CD14-positive monocyte (primary cell): ENCODE results near the gene GARNL3. TPM values are rescaled to one million over a fixed set of nuclear protein-coding genes. Genes with fewer than 3 reads are reported as not detected.

Experiments used
- DNase-seq, 3 donors: peaks; one replicate each; pipeline ENCODE4 v3.0.0-alpha.2; 2011 to 2022
- H2AFZ ChIP-seq: 2 replicates; pipeline ENCODE4 v1.6.0; 2012; ENCODE audit warnings: mild to moderate bottlenecking, low read depth, low read length, inconsistent platforms; ENCODE audit not compliant: insufficient read depth, poor library complexity, severe bottlenecking
- H3K27ac ChIP-seq, 2 donors: 1 replicate in 1 of 2; 2 replicates in 1 of 2; pipeline ENCODE4 v1.5.1; 2012 to 2013; ENCODE audit warnings: low read length in 2 of 2, control low read depth in 1 of 2, inconsistent platforms in 1 of 2, low read depth in 1 of 2, mild to moderate bottlenecking in 1 of 2
- H3K27me3 ChIP-seq, 2 donors: one replicate each; pipeline versions ENCODE4 v1.6.0 to v1.6.1; 2011 to 2013; ENCODE audit warnings: low read length in 2 of 2; ENCODE audit not compliant: control insufficient read depth in 2 of 2, insufficient read depth in 2 of 2
- H3K36me3 ChIP-seq, 2 donors: replicated peaks in 1 of 2; 1 replicate in 1 of 2; 2 replicates in 1 of 2; pipeline versions ENCODE4 v1.5.1 to v1.6.1; 2012 to 2013; ENCODE audit warnings: low read length in 2 of 2, control low read depth in 1 of 2, inconsistent platforms in 1 of 2, mild to moderate bottlenecking in 1 of 2; ENCODE audit not compliant: insufficient read depth in 2 of 2, control insufficient read depth in 1 of 2
- H3K4me1 ChIP-seq, 2 donors: 1 replicate in 1 of 2; 2 replicates in 1 of 2; pipeline versions ENCODE4 v1.5.1 to v1.6.1; 2012 to 2013; ENCODE audit warnings: low read length in 2 of 2, control low read depth in 1 of 2, inconsistent platforms in 1 of 2, mild to moderate bottlenecking in 1 of 2, moderate library complexity in 1 of 2; ENCODE audit not compliant: insufficient read depth in 2 of 2, control insufficient read depth in 1 of 2
- H3K4me2 ChIP-seq: replicated peaks from 2 replicates; pipeline ENCODE3; 2012; ENCODE audit warnings: low read length, moderate library complexity, mild to moderate bottlenecking; ENCODE audit not compliant: poor library complexity, severe bottlenecking; ENCODE audit errors: extremely low read depth
- H3K4me3 ChIP-seq, 3 experiments: fragments of 200-600 bp in 1 of 3; sonication (generic) in 1 of 3; replicated peaks in 1 of 3; 1 replicate in 2 of 3; 2 replicates in 1 of 3; pipeline ENCODE4 v1.5.1; 2011 to 2013; ENCODE audit warnings: low read length in 3 of 3, mild to moderate bottlenecking in 3 of 3, control low read depth in 2 of 3, low read depth in 2 of 3, inconsistent platforms in 1 of 3, moderate library complexity in 1 of 3
- H3K79me2 ChIP-seq: 2 replicates; pipeline ENCODE4 v1.6.0; 2012; ENCODE audit warnings: mild to moderate bottlenecking, control low read depth, inconsistent platforms, low read length, moderate library complexity; ENCODE audit not compliant: insufficient read depth
- H3K9ac ChIP-seq: 2 replicates; pipeline ENCODE4 v1.6.0; 2017; ENCODE audit warnings: low read length, mild to moderate bottlenecking; ENCODE audit not compliant: insufficient read depth, poor library complexity, severe bottlenecking
- H3K9me3 ChIP-seq, 2 donors: replicated peaks in 1 of 2; 1 replicate in 1 of 2; 2 replicates in 1 of 2; pipeline versions ENCODE4 v1.5.1 to v1.6.1; 2012 to 2013; ENCODE audit warnings: low read length in 2 of 2, control low read depth in 1 of 2; ENCODE audit not compliant: control insufficient read depth in 1 of 2, insufficient read depth in 1 of 2
- H4K20me1 ChIP-seq: 2 replicates; pipeline ENCODE4 v1.6.0; 2012; ENCODE audit warnings: mild to moderate bottlenecking, low read length, control low read depth, moderate library complexity; ENCODE audit not compliant: insufficient read depth
- H3K27ac Mint-ChIP-seq, 7 donors: one replicate each; pipeline ENCODE4 v1.8.0; 2020; ENCODE audit warnings: mild to moderate bottlenecking in 7 of 7, mixed read lengths in 7 of 7, moderate library complexity in 6 of 7, inconsistent platforms in 2 of 7
- H3K27me3 Mint-ChIP-seq, 3 donors: one replicate each; pipeline ENCODE4 v1.8.0; 2021 to 2022; ENCODE audit warnings: low read depth in 3 of 3, mild to moderate bottlenecking in 3 of 3, mixed read lengths in 3 of 3, moderate library complexity in 3 of 3, inconsistent platforms in 1 of 3
- H3K36me3 Mint-ChIP-seq, 2 donors: one replicate each; pipeline ENCODE4 v1.8.0; 2020; ENCODE audit warnings: mixed read lengths in 2 of 2, inconsistent platforms in 1 of 2, mild to moderate bottlenecking in 1 of 2
- H3K4me1 Mint-ChIP-seq: one replicate; pipeline ENCODE4 v1.8.0; 2020; ENCODE audit warnings: mild to moderate bottlenecking, mixed read lengths
- H3K4me3 Mint-ChIP-seq, 2 donors: one replicate each; pipeline ENCODE4 v1.8.0; 2020; ENCODE audit warnings: mild to moderate bottlenecking in 2 of 2, mixed read lengths in 2 of 2, moderate library complexity in 1 of 2
- H3K9me3 Mint-ChIP-seq, 7 donors: one replicate each; pipeline ENCODE4 v1.8.0; 2020 to 2022; ENCODE audit warnings: mixed read lengths in 7 of 7, mild to moderate bottlenecking in 6 of 7, moderate library complexity in 6 of 7, inconsistent platforms in 2 of 7
- CTCF ChIP-seq: fragments of 200-600 bp; IDR thresholded peaks from one replicate; pipeline ENCODE4 v1.8.0; 2022; ENCODE audit warnings: antibody characterized with exemption, mild to moderate bottlenecking
- WGBS: methylation state at CpG from one replicate; pipeline ENCODE4 v1.1.5; 2013; ENCODE audit warnings: missing lambda C conversion rate; ENCODE audit not compliant: insufficient coverage; 5-methylcytosine and 5-hydroxymethylcytosine counted together
- intact Hi-C, 2 donors: fragments of 100-400 bp; cut with micrococcal nuclease; formaldehyde crosslinking; loops; one replicate each; pipeline versions ENCODE4 v1.15.0 to v1.15.1; 2023
- polyA plus RNA-seq, 3 donors: library from polyadenylated mRNA; depleted of rRNA in 1 of 3; unstranded in 2 of 3; stranded (reverse) in 1 of 3; fragments of 300-500 nt in 2 of 3; fragments of >200 nt in 1 of 3; fragmentation: Illumina TruSeq in 2 of 3; gene quantifications; 1 replicate in 2 of 3; 2 replicates in 1 of 3; pipeline ENCODE4 v1.2.3, GENCODE V29; 2012 to 2021

The GARNL3 gene
- polyA plus RNA-seq, 3 donors = 0.39 to 1.5 (median 0.94) TPM

- Mint-ChIP-seq H3K36me3 (peaks cover 0 to 2% of the 10 kb centered on the region in 2 donors), H3K9me3 (peaks cover 0 to 5% (median 0%) of the 10 kb centered on the region in 7 donors)
- H3K27ac ChIP-seq = no peak overlapping the region
These were observed 4.9 kb downstream of the GARNL3 start for GRCh38 chr9:127269449-127269848.

GRCh38 chr9:127273326-127273725 lies 8.8 kb downstream of the GARNL3 start:
- no peaks in the 10 kb centered on the region for H3K27me3 ChIP-seq
- no peak overlapping the region for H3K9ac ChIP-seq
- no peaks in the 10 kb centered on the region for H3K79me2 ChIP-seq
- H4K20me1 ChIP-seq = no peaks in the 10 kb centered on the region
- peaks cover 20% of the 10 kb centered on the region for H3K4me1 Mint-ChIP-seq
- H3K27me3 Mint-ChIP-seq = peaks cover 2 to 7% (median 3%) of the 10 kb centered on the region in 3 donors
- peaks cover 0 to 5% (median 0%) of the 10 kb centered on the region in 7 donors for H3K9me3 Mint-ChIP-seq
- no peak overlapping the region for H2AFZ ChIP-seq
- DNase-seq = no peak
- WGBS = 80% methylated on average over 1 of the region's 3 CpGs
- H3K9me3 ChIP-seq = no peaks in the 10 kb centered on the region
- H3K4me1 ChIP-seq = peaks cover 16 to 17% of the 10 kb centered on the region in 2 donors
- TF ChIP-seq CTCF = no peak
- peaks cover 0 to 2% of the 10 kb centered on the region in 2 donors for H3K36me3 Mint-ChIP-seq
- H3K4me2 ChIP-seq = no peak overlapping the region
- H3K4me3 Mint-ChIP-seq = no peak overlapping the region
- H3K27ac Mint-ChIP-seq = no peak overlapping the region
- intact Hi-C loops = no loop called here
- H3K27ac ChIP-seq = no peak overlapping the region
- no peaks in the 10 kb centered on the region for H3K36me3 ChIP-seq
- no peak overlapping the region for H3K4me3 ChIP-seq

More at GRCh38 chr9:127269449-127269848, 4.9 kb downstream of the GARNL3 start:
- peaks cover 0 to 5% (median 3%) of the 10 kb centered on the region in 3 donors for H3K27me3 Mint-ChIP-seq
- Histone ChIP-seq H3K4me1 (no peaks in the 10 kb centered on the region), H2AFZ (no peak overlapping the region), H3K9me3 (no peaks in the 10 kb centered on the region), H3K9ac (no peak overlapping the region), H3K4me2 (no peak overlapping the region), H3K36me3 (no peaks in the 10 kb centered on the region), H3K79me2 (no peaks in the 10 kb centered on the region), H3K4me3 (no peak overlapping the region), H3K27me3 (peaks cover 0 to 2% of the 10 kb centered on the region in 2 donors), H4K20me1 (no peaks in the 10 kb centered on the region)
- no peak overlapping the region for H3K4me3 Mint-ChIP-seq
- no peak for DNase-seq
- no peaks in the 10 kb centered on the region for H3K4me1 Mint-ChIP-seq
- intact Hi-C loops = no loop called here
- H3K27ac Mint-ChIP-seq = no peak overlapping the region
- WGBS = no CpG with 5 or more reads among the region's 1 CpG
- TF ChIP-seq CTCF = no peak
